Rectal smooth muscle tissue (tissue), 1 donor: ENCODE measurements around the gene CASP7.

ENCODE experiments used
- H3K27ac ChIP-seq: one replicate; pipeline ENCODE4 v1.7.0; 2013; ENCODE audit warnings: low read depth, low read length, inconsistent platforms
- H3K27me3 ChIP-seq: one replicate; pipeline ENCODE4 v1.7.0; 2013; ENCODE audit warnings: low read length; ENCODE audit not compliant: control insufficient read depth, insufficient read depth
- H3K36me3 ChIP-seq: one replicate; pipeline ENCODE4 v1.7.0; 2013; ENCODE audit warnings: low read length; ENCODE audit not compliant: control insufficient read depth, insufficient read depth
- H3K4me1 ChIP-seq: one replicate; pipeline ENCODE4 v1.7.0; 2013; ENCODE audit warnings: low read length; ENCODE audit not compliant: control insufficient read depth, insufficient read depth
- H3K4me3 ChIP-seq: one replicate; pipeline ENCODE4 v1.7.0; 2013; ENCODE audit warnings: low read length
- H3K9ac ChIP-seq: one replicate; pipeline ENCODE4 v1.7.0; 2013; ENCODE audit warnings: low read length

Gene CASP7

DNA sequence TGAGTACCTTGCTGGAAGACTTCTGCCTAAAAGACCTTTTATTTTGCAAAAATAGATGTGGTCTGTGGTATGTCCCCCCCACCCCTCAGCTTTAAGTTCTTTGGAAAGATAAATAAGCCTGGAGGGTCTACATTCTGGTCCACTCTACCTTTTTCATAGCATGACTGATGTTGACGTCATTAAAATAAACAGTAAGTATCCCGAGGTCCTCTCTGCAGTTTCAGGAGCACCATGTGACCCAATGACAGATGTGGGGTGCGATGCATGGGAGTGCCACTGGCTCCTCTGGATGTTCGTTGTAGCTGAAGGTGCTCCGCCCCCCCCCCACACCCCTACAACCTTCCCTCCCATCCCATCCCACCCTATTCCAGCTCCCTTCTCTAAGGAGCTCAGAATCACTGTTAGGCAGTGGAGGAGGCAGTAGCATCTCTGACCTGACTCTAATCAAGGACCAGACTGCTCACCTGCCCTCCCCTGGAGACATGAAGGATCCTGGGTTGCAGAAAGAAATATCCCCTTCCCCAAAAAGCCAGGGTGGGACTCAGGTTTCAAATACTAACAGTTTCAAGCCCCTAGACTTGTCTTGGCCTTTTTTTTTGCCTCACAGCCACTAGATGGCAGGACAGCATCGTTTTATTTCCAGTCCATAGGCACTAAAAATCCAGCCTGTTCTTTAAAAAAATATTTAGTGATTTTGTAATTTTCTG lies 25.1 kb downstream of the CASP7 start:
- Histone ChIP-seq H3K27ac (no peak overlapping the region), H3K36me3 (peaks cover 3% of the 10 kb centered on the region), H3K9ac (no peak overlapping the region), H3K4me1 (peaks cover 5% of the 10 kb centered on the region), H3K4me3 (no peak overlapping the region), H3K27me3 (no peaks in the 10 kb centered on the region)

DNA sequence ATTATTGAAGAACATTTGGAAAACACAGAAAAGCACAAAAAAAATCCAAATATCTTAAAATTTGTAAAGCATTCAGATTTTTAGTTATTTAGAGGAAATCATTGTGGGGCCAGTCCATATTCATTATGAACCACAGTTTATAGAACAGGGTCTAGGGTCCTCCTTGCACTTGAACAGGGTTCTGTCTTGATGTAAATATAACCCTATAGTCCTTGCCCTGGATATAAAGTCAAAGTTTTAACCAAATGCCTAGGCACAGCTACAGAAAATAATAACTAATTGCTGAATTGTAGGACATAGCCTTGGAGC lies 25.6 kb downstream of the CASP7 start:
- Histone ChIP-seq H3K27ac (no peak overlapping the region), H3K4me3 (no peak overlapping the region), H3K4me1 (peaks cover 10% of the 10 kb centered on the region), H3K27me3 (no peaks in the 10 kb centered on the region), H3K36me3 (peaks cover 3% of the 10 kb centered on the region), H3K9ac (no peak overlapping the region)

DNA sequence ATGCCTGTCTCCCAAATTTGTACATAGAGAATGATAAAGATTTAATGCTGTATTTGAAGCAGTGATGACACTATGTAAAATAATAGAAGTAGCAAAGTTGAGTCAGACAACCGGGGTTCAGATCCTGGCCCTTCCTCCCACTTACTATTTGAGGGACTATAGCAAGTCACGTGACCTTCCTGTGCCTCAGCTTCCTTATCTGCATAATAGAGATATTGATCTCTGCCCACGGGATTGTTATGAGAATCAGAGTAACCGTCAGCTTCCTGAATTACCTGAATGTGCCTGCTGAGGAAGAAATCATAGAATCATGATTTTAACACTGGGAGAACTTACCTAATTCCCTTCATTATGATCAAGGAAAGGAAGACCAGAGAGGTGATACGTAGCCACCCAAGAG lies 26.9 kb downstream of the CASP7 start:
- Histone ChIP-seq H3K27ac (no peak overlapping the region), H3K9ac (no peak overlapping the region), H3K36me3 (peaks cover 3% of the 10 kb centered on the region), H3K4me3 (no peak overlapping the region), H3K27me3 (no peaks in the 10 kb centered on the region), H3K4me1 (peaks cover 15% of the 10 kb centered on the region)

DNA sequence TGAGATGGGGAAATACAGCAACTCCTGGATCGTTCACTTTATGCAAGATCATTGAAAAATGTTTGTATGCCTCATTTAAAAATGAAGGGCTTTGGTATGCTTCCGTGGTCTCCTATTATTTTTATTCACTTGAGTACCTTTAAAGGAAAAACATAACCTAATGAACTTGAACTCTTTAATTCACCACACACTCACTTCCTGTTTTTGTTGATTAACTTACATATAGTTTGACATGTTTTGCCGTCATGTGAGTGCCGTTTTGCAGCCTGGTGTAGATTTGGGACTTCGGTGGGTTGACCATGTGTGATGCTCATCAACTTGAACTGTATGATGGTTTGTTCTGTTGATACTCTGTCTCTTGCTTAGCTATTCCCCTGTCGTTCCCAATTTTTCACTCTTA lies 28.9 kb downstream of the CASP7 start:
- Histone ChIP-seq H3K9ac (no peak overlapping the region), H3K36me3 (peaks cover 3% of the 10 kb centered on the region), H3K27ac (peak overlapping the region; percentile 77), H3K4me3 (no peak overlapping the region), H3K27me3 (no peaks in the 10 kb centered on the region), H3K4me1 (peaks cover 18% of the 10 kb centered on the region)

DNA sequence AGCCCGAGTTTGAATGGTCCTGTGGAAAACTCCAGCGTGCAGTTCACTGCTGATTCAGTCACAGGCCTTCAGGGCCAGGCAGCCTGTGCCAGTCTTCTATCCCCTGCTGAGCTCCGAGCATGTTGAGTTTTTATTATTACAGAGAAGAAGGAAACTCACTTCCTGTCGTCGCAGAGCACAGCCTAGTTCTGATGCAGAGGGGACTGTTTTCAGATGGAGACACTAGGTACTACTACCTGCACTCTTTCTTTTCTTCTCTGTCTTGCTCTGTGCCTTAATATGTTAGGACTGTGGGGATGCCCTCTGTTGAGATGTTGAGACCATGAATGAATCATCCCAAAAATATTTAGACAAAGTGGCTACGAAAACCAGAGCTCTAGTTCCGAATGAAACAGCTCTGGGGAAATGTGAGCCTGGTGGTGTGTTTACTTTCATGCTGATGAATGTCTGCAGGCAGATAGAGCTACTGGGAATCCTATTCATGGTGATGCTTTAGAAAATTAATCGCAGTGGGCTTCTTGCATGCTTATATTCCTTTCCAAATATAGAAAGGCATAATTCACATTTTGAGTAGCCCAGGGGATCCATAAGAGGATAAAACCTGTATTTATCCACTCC lies 29.6 kb downstream of the CASP7 start:
- Histone ChIP-seq H3K9ac (no peak overlapping the region), H3K4me1 (peaks cover 18% of the 10 kb centered on the region), H3K36me3 (no peaks in the 10 kb centered on the region), H3K27ac (peak overlapping the region; percentile 77), H3K27me3 (no peaks in the 10 kb centered on the region), H3K4me3 (no peak overlapping the region)

DNA sequence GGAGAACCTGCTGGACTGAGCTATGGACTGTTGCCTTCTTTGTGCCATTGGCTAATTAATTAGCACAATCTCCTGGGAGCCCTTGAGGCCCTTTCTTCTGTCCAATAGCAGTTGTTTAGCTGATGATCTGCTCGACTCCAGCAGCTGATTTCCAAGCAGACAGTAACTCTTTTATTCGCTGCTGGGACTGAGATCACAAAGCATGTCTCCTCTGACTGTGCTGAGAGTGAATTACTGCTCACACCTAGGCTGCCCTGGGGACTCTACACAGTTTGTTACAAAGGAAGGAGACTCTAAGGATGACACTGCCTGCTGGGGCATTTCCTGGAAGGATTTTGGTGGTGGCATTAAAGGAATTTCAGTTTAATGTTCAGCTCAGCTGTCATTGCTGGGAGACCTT lies 31.4 kb downstream of the CASP7 start:
- Histone ChIP-seq H3K27ac (no peak overlapping the region), H3K27me3 (no peaks in the 10 kb centered on the region), H3K9ac (no peak overlapping the region)

DNA sequence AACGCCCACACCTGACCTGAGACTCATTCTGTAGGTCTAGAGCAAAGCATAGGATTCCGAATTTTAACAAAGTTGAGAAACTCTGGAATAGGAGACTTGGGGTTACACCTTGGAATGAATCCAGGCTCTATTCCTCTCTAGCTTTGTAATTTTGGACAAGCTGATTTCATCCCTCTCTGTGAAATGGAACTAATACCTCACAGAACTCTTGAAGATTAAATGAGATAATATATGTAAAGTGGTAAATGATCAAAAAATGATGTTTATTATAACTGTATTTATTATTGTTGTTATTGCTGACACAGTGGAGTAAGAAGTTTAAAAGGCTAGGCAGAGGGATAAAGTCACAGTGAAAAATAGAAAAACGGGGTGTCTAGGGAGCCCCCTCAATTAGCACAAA lies 32.3 kb downstream of the CASP7 start:
- Histone ChIP-seq H3K4me3 (no peak overlapping the region), H3K36me3 (no peaks in the 10 kb centered on the region), H3K27me3 (no peaks in the 10 kb centered on the region), H3K27ac (no peak overlapping the region), H3K9ac (no peak overlapping the region), H3K4me1 (peaks cover 15% of the 10 kb centered on the region)

More for the DNA sequence above, 31.4 kb downstream of the CASP7 start:
- H3K4me1 ChIP-seq, result peaks cover 15% of the 10 kb centered on the region
- no peak overlapping the region for H3K4me3 ChIP-seq
- no peaks in the 10 kb centered on the region for H3K36me3 ChIP-seq

DNA sequence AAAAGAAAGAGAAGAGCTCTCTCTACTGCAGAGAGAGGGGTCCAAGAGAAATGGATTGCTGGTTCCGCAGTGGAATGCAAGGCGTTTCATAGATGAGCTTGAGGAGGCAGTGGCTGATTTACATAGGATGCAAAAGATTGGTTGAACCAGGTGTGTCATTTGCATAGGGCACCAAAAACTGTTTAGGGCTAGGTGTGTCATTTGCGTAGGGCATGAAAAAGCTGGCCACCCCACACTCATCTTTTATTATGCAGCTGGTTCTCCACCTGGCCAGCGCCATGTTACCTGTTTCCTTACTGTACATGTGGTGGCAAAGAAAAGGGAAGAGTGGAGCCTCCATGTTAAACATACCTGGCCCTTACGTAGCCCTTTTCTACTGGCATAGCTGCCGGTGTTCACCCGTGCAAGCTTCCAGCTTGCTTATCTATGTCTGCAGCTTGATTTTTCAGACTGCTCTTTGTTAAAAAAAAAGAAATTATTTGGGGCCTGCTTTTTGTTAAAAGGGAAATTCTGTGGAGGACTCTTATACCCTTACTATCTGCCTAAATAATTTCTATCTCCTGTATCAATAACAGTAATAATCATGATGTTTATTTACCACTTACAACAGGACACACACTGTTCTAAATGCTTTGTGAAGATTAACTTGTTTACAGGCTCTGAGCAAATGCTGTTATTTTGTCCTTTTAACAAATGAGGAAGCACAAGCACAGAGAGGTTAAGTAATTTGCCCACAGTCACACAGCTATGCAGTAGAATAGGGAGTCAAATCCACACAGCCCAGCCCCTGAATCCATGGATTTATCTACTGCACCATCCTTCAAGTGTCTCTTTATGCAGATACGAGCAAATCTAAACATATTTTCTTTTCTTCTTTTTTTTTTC lies 33.3 kb downstream of the CASP7 start:
- Histone ChIP-seq H3K27ac (no peak overlapping the region), H3K4me3 (no peak overlapping the region), H3K9ac (no peak overlapping the region)

DNA sequence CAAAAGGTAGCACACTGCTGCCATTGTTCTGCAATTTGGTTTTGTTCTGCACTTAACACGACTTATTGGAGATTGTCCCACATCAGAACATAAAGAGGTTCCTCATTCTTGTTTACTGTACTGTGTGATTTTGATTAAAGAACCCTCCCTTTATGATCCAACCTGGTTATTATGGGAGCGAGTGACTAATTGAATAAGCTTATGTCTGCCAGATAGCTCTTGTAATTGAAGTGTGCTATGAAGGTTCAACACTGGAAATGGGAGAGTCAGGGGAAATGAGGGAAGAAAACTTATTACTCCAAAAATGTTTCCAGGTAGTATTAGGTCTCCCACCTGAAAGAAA lies 33.9 kb downstream of the CASP7 start:
- H3K4me3 ChIP-seq, result no peak overlapping the region
- H3K36me3 ChIP-seq, result no peaks in the 10 kb centered on the region
- no peaks in the 10 kb centered on the region for H3K27me3 ChIP-seq
- H3K9ac ChIP-seq, result no peak overlapping the region
- no peak overlapping the region for H3K27ac ChIP-seq
- H3K4me1 ChIP-seq, result peaks cover 15% of the 10 kb centered on the region

More for the DNA sequence above, 33.3 kb downstream of the CASP7 start:
- Histone ChIP-seq H3K27me3 (no peaks in the 10 kb centered on the region), H3K36me3 (no peaks in the 10 kb centered on the region), H3K4me1 (peaks cover 15% of the 10 kb centered on the region)

DNA sequence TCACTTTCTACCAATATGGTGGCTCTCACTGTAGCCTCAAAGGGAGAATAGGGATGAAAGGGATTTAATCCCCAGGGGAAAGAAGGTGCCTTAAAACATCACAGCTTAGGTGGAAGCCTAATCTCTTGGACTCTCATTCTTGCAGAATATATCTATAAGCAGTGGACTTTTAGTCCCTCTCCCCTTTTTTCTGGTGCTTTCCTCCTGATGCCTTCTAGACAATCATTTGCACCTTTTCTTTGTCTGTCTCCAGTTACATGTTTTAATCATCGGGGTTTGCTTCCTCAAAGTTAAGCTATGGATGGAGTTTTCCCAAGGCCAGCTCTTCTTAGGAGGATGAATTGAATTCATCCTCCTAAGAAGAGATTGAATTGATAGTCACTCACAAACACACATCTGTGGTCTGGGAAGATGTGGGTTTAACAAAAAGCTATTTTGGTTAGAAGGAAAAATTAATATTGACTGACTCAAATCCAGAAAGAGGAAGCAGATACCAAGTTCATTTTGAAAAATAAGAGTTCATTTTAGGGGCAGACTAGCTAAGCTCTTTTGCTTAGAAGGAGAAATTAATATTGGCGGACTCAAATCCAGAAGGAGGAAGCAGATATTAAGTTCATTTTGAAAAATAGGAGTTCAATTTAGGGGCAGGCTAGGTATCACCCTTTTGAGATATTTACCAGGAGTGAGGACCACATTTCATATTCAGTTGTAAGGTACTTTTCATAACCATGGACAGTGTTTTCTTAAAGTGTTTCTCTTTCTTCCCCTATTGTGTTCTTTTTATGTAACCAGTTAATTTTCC lies 36.6 kb downstream of the CASP7 start:
- H3K36me3 ChIP-seq, result peaks cover 5% of the 10 kb centered on the region
- H3K4me1 ChIP-seq, result peaks cover 6% of the 10 kb centered on the region
- H3K27ac ChIP-seq, result no peak overlapping the region
- no peak overlapping the region for H3K9ac ChIP-seq
- H3K27me3 ChIP-seq, result no peaks in the 10 kb centered on the region
- no peak overlapping the region for H3K4me3 ChIP-seq

DNA sequence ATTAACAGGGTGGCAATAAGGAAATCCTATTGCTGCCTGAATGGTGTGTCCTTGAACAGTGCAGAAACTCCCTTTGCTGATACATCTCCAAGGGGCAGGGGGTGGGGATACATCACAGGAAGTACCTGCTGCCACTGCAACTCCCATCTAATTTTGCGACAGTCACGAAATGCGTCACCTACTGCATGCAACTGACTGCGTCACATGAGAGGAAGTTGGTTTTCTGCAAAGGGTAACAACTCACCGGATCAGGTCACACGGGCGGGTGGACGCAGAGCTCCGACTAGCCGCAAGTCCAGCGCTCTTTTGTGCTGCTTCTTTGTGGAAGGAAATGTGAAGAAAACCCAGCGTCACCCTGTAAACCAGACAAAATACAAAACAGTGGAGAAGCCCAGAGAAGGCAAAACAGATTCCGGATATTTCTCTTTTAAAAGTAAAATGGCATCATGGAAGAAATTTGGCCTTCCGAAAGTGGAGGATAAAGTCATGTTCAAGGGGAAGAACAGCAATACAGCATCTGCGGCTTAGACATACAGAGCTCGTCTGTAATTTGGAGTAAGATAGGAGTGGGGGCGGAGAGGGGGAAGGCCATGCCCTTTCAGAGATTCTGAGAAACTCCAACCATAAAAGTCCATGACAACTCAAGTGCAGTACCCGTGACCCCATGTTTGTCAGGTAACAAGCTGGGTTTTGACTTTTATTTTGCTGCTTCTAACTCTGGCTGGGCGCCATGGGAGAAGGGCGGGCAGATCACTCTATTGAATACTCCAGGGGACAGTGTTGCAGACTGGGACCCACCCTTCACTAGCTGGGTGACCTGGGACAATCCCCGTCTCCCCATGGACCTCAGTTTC lies 39.5 kb downstream of the CASP7 start:
- no peak overlapping the region for H3K27ac ChIP-seq
- peaks cover 13% of the 10 kb centered on the region for H3K36me3 ChIP-seq
- H3K4me1 ChIP-seq, result no peaks in the 10 kb centered on the region
- H3K9ac ChIP-seq, result no peak overlapping the region
- H3K4me3 ChIP-seq, result peak overlapping the region; percentile 44
- H3K27me3 ChIP-seq, result no peaks in the 10 kb centered on the region
